Epidermal melanocyte (primary cell): ENCODE data around the gene ADARB2.

ENCODE experiments used
- DNase-seq: peaks from one replicate; pipeline ENCODE4 v3.0.0; 2011; ENCODE audit warnings: low spot score; ENCODE audit not compliant: insufficient read length

Gene ADARB2

DNA sequence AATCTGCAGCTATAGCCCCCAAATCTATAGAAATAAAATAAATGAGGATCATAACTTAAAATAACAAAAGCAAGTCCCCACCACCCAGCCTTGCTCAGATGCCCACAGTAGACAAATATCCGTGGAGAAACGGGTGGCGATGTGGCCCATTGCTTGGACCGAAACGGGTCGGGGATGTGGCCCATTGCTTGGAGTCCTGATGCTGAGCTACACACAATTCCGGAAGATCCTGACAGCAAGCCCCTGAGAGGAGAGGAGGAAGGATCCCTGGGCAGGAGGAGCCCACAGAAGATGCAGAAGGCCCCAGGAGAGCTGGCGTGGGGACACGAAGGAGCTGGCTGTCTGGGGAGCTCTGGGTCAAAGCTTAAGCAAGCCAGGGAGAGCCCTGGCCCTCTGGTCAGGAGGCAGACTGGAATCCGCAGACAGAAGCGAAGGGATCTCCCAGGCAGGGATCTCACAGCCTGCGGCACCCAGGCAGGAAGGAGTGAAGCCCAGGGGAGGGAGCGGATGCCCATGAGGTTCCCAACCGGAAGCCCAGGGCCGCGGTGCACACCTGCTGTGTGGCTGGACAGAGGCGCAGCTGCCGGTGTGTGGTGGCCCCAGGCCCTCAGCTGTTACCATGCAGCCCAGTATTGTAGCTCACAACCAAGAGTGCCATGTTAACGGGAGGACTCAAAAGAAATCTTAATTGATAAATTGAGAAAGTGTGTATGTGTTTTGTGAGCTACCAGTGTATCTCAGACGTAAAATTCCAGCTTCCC lies 138.8 kb downstream of the ADARB2 start:
- no peak for DNase-seq

DNA sequence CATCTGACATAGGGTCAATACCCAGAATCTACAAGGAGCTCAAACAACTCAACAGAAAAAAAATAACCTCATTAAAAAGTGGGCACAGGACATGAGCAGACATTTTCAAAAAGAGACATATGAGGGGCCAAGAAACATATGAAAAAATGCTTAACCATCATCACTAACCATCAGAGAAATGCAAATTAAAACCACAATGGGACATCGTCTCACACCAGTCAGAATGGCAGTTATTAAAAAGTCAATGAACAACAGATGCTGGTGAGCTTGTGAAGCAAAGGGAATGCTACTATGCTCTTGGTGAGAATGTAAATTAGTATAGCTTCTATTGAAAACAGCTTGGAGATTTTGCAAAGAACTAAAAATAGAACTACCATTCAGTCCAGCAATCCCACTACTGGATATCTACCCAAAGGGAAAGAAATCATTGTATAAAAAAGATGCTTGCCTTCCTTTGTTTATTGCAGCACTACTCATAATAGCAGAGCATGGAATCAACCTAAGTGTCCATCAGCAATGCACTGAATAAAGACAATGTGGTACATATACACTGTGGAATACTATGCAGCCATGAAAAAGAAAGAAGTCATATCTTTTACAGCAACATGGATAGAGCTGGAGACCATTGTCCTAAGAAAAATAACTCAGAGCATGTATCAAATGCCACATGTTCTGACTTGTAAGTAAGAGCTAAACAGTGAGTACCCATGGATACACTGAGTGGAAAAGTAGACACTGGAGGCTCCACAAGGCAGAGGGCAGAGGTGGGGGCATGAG lies 139.8 kb downstream of the ADARB2 start:
- DNase-seq, result no peak

DNA sequence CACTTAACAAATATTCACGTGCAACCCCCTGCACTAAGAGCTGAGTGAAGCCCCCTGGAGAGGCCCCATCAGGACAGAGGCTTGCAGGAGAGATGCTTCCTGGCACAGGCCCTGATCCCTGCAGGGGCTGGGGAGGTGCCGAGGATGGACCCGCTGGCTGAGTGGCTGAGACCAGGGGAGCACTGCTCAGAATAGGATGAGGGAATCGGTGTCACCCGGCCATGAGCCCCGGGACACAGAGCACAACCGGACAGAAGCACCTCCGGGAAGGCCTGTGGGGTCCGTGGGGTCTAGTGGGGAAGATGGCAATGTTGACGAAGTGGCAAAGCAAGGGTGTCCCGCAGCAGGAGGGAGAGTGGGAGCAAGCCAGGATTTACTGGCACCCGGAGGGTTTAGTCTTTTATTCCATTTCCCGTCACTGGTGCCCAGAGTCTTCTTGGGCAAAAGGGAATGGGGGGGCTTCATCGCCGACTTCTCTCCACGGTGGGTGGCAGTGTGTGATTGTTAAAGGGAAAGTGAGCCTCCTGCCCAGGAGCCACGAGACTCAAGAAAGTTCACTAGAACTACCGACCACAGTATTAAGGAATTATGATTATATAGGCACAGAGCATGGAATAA lies 140.7 kb downstream of the ADARB2 start:
- no peak for DNase-seq

DNA sequence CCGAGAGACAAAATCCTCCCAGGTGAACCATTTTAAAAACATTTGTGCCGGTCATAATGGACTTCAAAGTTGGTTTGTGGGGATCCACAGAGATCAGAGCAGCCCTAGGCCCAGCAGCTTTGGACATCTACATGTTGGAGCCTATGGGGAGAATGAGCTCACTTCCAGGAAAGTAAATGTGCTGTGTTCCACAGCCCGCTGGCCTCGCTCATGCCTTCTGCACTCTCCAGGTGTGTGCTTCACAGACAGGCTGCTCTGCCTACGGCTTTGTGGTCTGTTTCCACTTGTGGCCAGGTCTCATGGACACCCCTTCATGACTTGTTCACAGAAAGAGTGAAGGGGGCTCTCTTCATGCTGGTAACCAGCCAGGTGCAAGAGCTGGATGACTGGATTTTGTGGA lies 141.6 kb downstream of the ADARB2 start:
- DNase-seq, result no peak

DNA sequence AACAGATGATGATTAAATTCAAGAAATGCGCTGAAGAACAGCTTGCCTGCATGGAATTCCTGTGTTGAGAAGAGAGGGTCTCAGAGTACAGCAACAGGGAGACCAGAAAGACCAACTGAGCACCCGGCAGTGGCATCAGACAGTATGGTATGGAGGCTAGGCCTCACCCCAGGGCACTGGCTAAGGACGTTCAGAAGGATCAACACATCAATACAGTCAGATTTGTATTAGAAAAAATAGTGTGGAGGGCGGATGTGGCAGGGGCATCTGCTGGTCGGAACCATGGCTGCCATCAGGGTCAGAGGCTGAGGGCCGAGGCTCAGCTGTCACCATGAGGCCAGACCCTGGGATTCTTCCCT lies 142.1 kb downstream of the ADARB2 start:
- no peak for DNase-seq

DNA sequence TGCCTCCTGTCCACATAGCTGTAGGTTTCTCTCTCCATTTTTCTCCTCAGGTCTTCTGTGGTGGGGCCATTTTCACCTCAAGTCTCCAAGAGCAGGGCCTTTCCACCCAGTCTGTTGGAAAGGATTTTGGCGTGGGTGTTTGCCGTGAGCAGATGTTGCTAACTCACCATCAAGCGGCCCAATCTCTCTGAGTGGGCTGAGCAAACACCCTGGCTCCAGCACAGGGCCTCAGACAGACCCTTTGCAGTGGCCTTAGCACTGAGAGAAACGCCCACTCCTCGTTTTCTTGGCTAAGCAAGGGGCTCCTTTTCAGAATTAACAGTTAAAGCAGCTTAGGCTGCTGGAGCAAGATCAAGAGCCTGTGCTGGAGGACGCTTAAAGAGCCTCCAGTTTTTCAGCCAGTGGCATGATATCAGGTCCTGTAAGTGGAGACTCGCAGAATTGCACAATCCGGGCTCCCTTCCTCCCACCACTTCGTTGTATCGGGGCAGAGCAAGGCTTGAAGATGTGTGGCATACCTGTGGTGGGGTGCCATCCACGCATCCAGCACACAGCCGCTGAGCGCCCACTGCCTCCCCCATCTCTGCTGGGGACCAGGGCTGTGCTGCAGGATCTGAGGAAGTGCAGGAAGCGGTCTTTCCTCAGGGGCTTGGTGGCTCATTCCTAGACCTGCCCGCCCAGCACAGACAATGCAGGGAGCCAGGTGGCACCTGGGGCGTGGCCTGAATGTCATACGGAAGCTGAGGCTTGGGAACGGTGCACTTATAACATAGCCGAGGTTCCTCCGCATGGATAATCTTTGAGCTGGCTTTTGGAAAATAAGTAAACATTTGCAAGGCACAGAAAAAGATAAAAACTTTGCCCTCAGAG lies 142.7 kb downstream of the ADARB2 start:
- DNase-seq, result no peak

DNA sequence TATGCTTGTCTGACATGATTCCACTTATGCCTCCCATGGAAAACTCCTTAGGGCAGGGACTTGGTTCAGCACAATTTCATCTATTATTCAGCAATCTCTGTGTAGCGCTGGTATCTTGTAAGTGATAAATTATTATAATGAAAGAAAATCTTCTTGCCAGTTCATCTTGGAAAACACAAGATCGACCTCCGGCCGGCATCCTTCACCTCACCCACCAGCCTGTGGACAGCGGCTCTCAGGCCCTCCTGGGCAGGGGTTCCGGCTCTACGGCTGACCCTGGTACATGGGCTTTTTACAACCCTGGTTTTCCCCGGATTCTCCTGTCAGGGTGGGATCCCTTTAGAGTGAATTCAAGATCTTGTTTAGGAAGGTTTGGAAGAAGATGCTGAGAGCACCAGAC lies 145.6 kb downstream of the ADARB2 start:
- DNase-seq, result no peak

DNA sequence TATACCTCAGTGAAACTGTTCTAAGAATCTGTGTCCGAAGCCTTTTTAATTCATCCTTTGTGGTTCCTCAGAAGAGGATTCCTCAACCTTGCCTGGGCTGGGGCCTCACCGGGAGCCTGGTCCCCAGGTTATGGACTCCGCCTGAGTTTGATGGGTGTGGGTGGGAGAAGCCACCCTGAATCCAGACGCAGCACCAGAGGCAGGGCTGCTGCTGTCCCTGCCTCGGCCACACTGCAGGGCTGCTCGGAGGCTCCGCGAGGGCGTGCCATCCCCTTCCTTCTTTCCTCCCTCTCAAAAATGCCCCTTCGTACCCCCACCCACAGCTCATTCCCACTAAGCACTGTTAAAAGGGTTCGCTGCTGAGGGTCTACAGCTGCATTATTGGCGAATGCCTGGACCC lies 146.3 kb downstream of the ADARB2 start:
- DNase-seq, result no peak

DNA sequence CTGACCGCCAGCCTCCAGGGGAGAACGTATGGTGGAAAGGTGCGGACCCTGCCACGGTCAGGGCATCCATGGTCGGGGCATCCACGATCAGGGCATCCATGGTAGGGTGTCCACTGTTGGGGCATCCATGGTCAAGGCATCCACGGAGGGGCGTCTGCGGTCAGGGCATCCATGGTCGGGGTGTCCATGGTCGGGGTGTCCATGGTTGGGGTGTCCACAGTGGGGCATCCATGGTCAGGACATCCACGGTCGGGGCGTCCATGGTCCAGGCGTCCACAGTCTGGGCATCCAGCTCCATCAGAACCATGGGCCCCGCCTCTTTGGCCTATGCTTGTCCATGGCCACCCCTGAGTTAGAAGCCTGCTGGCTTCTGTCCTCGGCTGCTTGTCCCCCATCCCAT lies 148.1 kb downstream of the ADARB2 start:
- no peak for DNase-seq

DNA sequence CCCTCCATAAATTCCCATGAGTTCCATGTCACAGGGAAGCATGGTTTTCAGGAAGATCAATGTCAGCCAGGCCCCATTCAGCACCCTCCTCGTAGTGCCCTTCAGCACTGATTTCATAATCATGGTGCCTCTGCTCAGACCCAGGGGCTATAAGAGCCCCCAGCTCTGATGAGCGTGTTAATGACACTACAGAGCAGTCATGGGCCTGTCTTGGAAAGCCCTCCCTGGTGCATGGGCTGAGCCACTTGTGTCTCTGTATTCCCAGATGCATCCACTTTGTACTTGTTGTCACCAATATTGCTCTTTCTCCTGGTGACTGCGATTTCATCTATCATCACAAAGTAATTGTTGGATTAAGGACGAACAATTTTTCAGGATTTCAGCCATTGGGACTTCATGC lies 154.6 kb downstream of the ADARB2 start:
- DNase-seq, result no peak

DNA sequence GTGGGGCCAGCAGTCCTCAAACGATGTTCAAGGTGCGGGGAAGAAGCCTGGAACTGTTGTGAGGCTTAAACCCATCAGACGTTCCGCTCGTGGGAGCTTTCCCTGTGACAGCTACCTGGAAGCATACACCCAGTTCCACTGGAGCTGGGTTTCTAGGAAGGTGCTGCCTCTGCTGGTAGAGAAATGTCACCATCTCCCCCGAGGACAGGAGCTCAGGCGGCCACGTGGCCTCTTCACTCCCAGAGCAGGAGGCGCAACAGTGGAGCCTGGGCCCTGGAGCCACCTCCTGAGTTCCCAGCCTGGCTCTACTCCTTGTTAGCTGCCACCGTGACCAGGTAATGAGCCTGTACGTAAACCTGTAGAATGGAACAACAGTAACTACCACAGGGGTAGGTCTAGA lies 156.1 kb downstream of the ADARB2 start:
- no peak for DNase-seq

DNA sequence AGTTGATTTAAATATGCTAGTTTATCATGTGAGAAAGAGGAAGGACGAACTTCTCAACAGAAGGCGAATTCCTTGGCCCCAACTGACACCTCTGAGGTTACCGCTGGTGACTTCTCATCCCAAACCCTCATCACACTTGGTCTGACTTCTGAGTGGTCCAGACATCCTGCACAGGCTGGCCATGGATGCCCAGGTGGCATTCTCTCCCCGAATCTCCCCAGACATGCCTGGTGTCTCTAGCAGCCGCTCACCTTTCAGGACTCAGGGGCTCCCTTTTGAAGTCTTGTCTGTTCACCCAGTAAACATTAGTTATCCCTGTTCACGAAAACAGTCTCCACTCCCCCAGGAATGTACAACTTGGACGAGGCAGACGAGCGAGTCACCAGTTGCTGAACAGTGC lies 157.7 kb downstream of the ADARB2 start:
- no peak for DNase-seq

DNA sequence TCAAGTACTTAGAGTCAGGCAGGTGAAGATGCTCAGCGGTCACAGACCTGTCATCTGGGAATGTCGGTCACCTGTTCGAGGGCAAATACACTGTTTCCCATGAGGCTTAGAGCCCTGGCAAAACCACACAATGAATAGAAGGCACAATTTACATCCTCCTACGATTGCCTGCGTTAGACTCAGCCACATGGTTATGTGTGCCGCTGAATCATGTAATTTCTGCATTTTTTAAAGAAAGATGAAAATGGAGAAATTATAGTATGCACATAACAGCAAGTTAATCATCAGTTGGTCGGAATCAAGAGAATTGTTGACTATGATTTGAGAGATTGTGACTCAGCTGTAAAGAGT lies 158.2 kb downstream of the ADARB2 start:
- DNase-seq, result no peak

DNA sequence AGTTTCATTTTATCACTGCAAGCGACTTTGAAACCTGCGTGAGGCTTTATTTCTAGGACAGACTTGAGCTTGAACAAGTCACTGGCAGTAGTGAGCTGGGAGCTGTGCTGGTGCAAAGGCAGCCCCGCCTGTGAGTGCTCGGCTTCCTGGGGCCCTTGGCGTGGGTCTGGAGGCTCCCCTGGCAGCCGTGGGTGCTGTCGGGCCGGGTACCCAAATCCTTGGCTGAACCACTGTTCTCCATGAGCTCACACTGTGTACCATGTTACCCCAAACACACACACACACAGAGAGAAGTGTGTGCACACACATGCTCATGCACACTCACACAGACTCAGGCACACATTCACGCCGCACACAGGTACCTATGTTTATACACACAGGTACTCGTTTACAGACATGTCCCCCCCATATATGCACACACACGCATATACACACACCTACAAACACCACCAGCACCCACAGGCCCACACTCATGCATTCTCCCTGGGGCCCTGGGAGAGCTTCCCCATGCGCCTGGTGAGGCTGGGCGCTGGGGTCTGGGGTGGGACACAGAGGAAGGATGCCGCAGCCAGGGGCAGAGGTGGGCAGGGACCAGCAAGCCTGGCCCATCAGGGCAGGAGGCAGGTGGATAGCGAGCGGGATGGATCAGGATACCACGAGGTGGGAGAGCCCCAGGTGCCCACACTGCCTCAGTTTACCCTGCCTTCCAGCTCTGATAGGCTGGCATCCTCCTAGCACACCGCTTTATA lies 158.8 kb downstream of the ADARB2 start:
- no peak for DNase-seq

DNA sequence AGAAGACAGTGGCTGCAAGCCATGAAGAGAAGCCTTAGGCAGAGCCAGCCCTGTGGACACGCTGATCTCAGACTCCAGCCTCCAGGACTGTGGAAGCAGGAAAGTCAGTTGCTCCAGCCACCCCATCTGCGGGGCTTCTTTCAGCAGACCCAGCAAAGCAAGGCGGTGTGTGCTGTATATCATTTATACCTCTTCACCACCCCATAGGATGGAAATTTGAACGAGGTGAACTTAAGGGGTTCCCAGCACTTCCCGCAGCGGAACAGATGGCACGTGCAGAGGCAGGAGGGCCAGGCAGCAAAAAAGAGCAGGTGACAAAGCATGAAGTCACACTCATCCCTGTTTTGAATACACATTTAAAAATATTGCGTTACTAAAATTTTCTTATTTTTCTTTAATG lies 159.4 kb downstream of the ADARB2 start:
- DNase-seq, result no peak

DNA sequence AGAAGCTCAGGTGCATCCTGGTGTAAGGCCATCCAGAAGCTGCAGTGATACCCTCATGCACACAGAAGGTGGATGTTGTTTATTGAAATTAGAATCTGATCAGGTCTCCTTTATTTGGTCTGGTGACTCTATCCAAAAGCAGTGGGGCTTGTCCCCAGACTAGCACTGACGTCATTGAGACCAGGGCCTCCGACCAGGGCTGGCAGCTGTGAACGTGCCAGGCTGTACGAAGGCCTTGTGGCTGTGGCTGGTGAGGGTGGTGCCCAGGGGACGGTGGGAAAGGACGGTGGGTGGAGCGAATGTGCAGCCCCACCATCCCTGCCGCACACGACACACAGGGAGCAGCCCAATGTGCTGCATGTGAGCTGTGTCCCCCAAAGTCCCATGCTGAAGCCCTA lies 160.0 kb downstream of the ADARB2 start:
- no peak for DNase-seq

DNA sequence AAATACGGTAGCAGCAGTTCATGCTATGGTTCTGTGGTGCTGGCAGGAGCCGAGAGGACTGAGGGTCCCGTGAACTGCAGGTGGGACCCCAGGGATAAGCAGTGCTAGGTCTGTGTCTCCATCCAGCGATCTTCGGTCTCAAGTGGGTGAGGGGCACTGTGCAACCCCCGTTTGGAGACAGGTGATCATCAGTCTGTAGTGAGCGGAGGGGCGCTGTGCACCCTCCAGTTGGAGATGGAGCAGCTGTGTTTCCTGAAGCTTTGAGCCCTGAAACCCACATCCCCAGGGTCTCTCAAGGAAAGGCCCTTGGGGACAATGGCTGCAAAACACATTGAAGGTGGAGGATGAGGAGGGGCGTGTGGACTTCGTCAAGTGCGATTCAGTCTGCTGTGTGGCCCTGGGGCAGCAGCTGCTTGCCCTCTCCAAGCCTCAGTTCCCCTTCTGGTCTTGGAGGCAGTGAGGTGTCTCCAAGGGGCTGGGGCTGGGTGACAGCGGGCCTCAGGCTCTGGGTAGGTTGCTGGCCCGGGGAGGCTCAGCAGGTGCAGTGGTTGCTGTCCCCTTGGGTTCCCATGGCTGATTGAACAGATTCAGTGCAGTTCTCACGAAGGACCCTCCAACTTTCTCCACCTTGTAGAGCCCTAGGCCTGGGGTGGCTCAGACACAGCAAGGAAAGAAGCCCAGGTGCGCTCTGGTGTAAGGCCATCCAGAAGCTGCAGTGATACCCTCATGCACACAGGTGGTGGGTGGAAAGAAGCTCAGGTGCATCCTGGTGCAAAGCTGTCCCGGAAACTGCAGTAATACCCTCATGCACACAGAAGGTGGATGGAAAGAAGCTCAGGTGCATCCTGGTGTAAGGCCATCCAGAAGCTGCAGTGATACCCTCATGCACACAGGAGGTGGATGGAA lies 160.6 kb downstream of the ADARB2 start:
- no peak for DNase-seq

DNA sequence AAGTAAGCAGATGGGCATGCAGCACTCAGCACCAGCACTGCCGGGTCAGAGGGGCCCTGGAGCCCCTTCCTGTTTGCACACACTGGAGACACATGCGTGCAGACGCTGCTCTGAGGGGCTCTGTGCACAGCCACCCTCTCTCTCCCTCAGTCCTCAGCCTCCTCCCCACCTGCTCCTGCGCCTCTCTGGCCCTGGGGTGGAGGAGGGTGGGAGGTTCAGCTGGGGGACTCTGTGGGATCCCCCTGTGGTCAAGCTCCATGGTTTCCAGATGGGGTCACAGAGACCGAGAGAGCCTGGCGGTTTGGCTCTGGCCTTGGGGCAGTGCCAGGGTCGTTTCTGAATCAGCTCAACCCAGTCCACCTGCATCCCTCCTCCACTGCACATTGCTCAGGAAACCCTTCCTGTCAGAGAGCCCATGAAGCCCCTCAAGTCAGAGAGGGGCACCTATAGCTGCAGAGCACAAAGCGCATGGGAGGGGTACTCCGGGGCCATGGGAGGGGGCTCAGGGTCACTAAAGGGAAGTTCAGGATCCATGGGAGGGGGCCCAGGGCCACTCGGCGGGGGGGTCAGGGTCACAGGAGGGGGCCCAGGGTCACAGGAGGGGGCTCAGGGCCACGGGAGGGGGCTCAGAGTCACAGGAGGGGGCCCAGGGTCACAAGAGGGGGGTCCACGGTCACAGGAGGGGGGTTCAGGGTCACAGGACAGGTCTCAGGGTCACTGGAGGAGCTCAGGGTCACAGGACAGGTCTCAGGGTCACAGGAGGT lies 161.7 kb downstream of the ADARB2 start:
- DNase-seq, result no peak

DNA sequence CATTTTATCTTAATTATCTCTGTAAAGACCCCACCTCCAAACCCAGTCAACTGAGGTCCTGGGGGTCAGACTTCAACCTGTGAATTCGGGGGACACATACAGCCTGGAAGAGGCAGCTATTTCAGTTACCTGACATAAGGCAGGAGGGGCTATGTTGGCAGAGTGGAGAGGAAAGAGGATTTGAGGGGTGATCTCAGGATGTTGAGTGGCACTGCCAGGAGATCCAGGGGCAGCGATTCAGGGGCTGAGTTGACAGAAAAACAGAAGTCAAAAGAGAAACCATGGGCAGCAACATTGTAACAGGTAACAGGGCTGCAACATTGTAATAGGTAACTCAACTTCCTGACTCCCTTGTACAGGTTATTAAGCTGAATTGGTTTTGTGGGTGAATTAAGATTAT lies 162.6 kb downstream of the ADARB2 start:
- DNase-seq, result no peak
